Stimulated activated CD4-positive, alpha-beta T cell treated with anti-CD3 and anti-CD28 coated beads, Interleukin-15, amount 100 ng/mL, for 24 hours (primary cell): ENCODE data around the gene EIF4G1.

Source experiments
- DNase-seq: peaks from one replicate; pipeline ENCODE4 v3.0.0-alpha.2; 2020

Gene EIF4G1

GRCh38 chr3:184306341-184306972 lies 7.9 kb upstream of the EIF4G1 start:
- no peak for DNase-seq

- DNase-seq = no peak
These were observed 6.5 kb upstream of the EIF4G1 start for GRCh38 chr3:184307915-184308314.

GRCh38 chr3:184308744-184309143 lies 5.7 kb upstream of the EIF4G1 start:
- no peak for DNase-seq

- no peak for DNase-seq
These were observed 2.8 kb upstream of the EIF4G1 start for GRCh38 chr3:184311633-184312032.

- peak; percentile 65 for DNase-seq
These were observed 515 bp downstream of the EIF4G1 start for GRCh38 chr3:184314700-184315542.

- no peak for DNase-seq
These were observed 1.1 kb downstream of the EIF4G1 start for GRCh38 chr3:184315543-184315867.

- no peak for DNase-seq
These were observed 1.7 kb downstream of the EIF4G1 start for GRCh38 chr3:184315871-184316661.

GRCh38 chr3:184316792-184317191 lies 2.4 kb downstream of the EIF4G1 start:
- DNase-seq = no peak

- DNase-seq = no peak
These were observed 2.8 kb downstream of the EIF4G1 start for GRCh38 chr3:184317201-184317600.

- DNase-seq = peak; percentile 72
These were observed 5.7 kb downstream of the EIF4G1 start for GRCh38 chr3:184320104-184320445.

GRCh38 chr3:184321666-184322065 lies 7.3 kb downstream of the EIF4G1 start:
- DNase-seq = no peak

- no peak for DNase-seq
These were observed 8.5 kb downstream of the EIF4G1 start for GRCh38 chr3:184322731-184323487.

GRCh38 chr3:184323696-184324095 lies 9.3 kb downstream of the EIF4G1 start:
- DNase-seq = no peak

- DNase-seq = no peak
These were observed 10.9 kb downstream of the EIF4G1 start for GRCh38 chr3:184325269-184325668.

- peak; percentile 56 for DNase-seq
These were observed 11.4 kb downstream of the EIF4G1 start for GRCh38 chr3:184325715-184326369.

GRCh38 chr3:184327171-184327570 lies 12.8 kb downstream of the EIF4G1 start:
- DNase-seq = no peak

- no peak for DNase-seq
These were observed 14.1 kb downstream of the EIF4G1 start for GRCh38 chr3:184328516-184328915.

- DNase-seq = no peak
These were observed 18.1 kb downstream of the EIF4G1 start for GRCh38 chr3:184332370-184333090.

- no peak for DNase-seq
These were observed 18.8 kb downstream of the EIF4G1 start for GRCh38 chr3:184333190-184333589.

- no peak for DNase-seq
These were observed 19.3 kb downstream of the EIF4G1 start for GRCh38 chr3:184333700-184334099.

- peak; percentile 56 for DNase-seq
These were observed 20.2 kb downstream of the EIF4G1 start for GRCh38 chr3:184334470-184335158.
